Colonic mucosa (tissue), 4 donors: Measurements from ENCODE around the gene WIPF2. TPM values are rescaled to one million over a fixed set of nuclear protein-coding genes. Genes with fewer than 3 reads are reported as not detected.
"Not testable (repeated sequence)": the region's sequence is repeated elsewhere in the genome, so short reads cannot be mapped to it uniquely, and the experiment has no call there.

Experiments used
- DNase-seq: peaks from one replicate; pipeline ENCODE4 v3.0.0-alpha.2; 2020
- H3K27ac ChIP-seq: fragments of 200-600 bp; one replicate; pipeline ENCODE4 v1.8.0; 2021
- H3K27me3 ChIP-seq: fragments of 200-600 bp; one replicate; pipeline ENCODE4 v1.8.0; 2021
- H3K36me3 ChIP-seq: fragments of 200-600 bp; one replicate; pipeline ENCODE4 v1.8.0; 2021
- H3K4me1 ChIP-seq: fragments of 200-600 bp; one replicate; pipeline ENCODE4 v1.8.0; 2021; ENCODE audit warnings: mild to moderate bottlenecking
- H3K4me3 ChIP-seq: fragments of 200-600 bp; one replicate; pipeline ENCODE4 v1.8.0; 2021
- H3K9ac ChIP-seq, 2 donors: one replicate each; pipeline ENCODE4 v1.7.0; 2013; ENCODE audit warnings: control low read depth in 2 of 2, low read depth in 2 of 2, low read length in 2 of 2
- H3K9me3 ChIP-seq: fragments of 200-600 bp; one replicate; pipeline ENCODE4 v1.8.0; 2021
- CTCF ChIP-seq: fragments of 200-600 bp; IDR thresholded peaks from one replicate; pipeline ENCODE4 v1.8.0; 2022; ENCODE audit warnings: antibody characterized with exemption, mild to moderate bottlenecking
- intact Hi-C: fragments of 100-400 bp; cut with DNase I; formaldehyde crosslinking; loops from one replicate; pipeline ENCODE4 v1.14.1; 2022
- total RNA-seq, 2 donors: library from RNA; stranded (reverse); fragmentation: NEBNext Ultra II Directional in 1 of 2; extraction: Animal tissue kit (Norgen Biotek cat#: 25700) in 1 of 2; gene quantifications; one replicate each; pipeline ENCODE4 v1.2.1, GENCODE V29; 2021
- donor health status: healthy.
- donor health status: DM: no; HTN: no; CAD: no.
- donor health status: DM: no; HTN: no; CAD: no.

Gene WIPF2
- total RNA-seq, 2 donors from 2014 or later, result 34.5 to 42.0 TPM

GRCh38 chr17:40194821-40195220 lies 24.3 kb upstream of the WIPF2 start:
- no peaks in the 10 kb centered on the region for H3K36me3 ChIP-seq
- no peak overlapping the region for H3K4me3 ChIP-seq
- H3K4me1 ChIP-seq, result no peaks in the 10 kb centered on the region
- DNase-seq, result no peak
- H3K9ac ChIP-seq, result no peak overlapping the region
- intact Hi-C loops, result no loop called here
- no peak overlapping the region for H3K27ac ChIP-seq
- H3K27me3 ChIP-seq, result no peaks in the 10 kb centered on the region
- H3K9me3 ChIP-seq, result no peaks in the 10 kb centered on the region
- no peak for TF ChIP-seq CTCF

- no peaks in the 10 kb centered on the region for H3K36me3 ChIP-seq
- H3K9me3 ChIP-seq, result no peaks in the 10 kb centered on the region
- no peak overlapping the region for H3K9ac ChIP-seq
- no peaks in the 10 kb centered on the region for H3K4me1 ChIP-seq
- TF ChIP-seq CTCF, result no peak
- H3K4me3 ChIP-seq, result no peak overlapping the region
- DNase-seq, result no peak
- intact Hi-C loops, result no loop called here
- H3K27ac ChIP-seq, result no peak overlapping the region
- no peaks in the 10 kb centered on the region for H3K27me3 ChIP-seq
Observed at GRCh38 chr17:40197550-40197949, 21.6 kb upstream of the WIPF2 start.

GRCh38 chr17:40197965-40198456 lies 21.1 kb upstream of the WIPF2 start:
- H3K9ac ChIP-seq, H3K36me3 ChIP-seq, H3K9me3 ChIP-seq, H3K4me1 ChIP-seq, H3K27me3 ChIP-seq, H3K27ac ChIP-seq, intact Hi-C loops, H3K4me3 ChIP-seq, DNase-seq: not testable (repeated sequence)

- TF ChIP-seq CTCF, result no peak
- Histone ChIP-seq H3K4me1 (no peaks in the 10 kb centered on the region), H3K4me3 (no peak overlapping the region), H3K9ac (no peak overlapping the region), H3K36me3 (no peaks in the 10 kb centered on the region), H3K27ac (no peak overlapping the region), H3K27me3 (no peaks in the 10 kb centered on the region), H3K9me3 (no peaks in the 10 kb centered on the region)
- intact Hi-C loops, result no loop called here
- DNase-seq, result no peak
Observed at GRCh38 chr17:40198576-40198975, 20.5 kb upstream of the WIPF2 start.

- no peak for TF ChIP-seq CTCF
- H3K4me3 ChIP-seq, result no peak overlapping the region
- no peak for DNase-seq
- peak overlapping the region in 1 of 2 donors; percentile 21 for H3K9ac ChIP-seq
- no peaks in the 10 kb centered on the region for H3K27me3 ChIP-seq
- no peaks in the 10 kb centered on the region for H3K36me3 ChIP-seq
- H3K4me1 ChIP-seq, result no peaks in the 10 kb centered on the region
- no peaks in the 10 kb centered on the region for H3K9me3 ChIP-seq
- no peak overlapping the region for H3K27ac ChIP-seq
- intact Hi-C loops, result loop anchor here (2.0 kb wide), 1 partner anchor 88 kb away; no protein-coding TSS in a partner anchor
Observed at GRCh38 chr17:40203131-40203530, 16.0 kb upstream of the WIPF2 start.

GRCh38 chr17:40206193-40206592 lies 12.9 kb upstream of the WIPF2 start:
- H3K27ac ChIP-seq, DNase-seq, H3K9me3 ChIP-seq, H3K27me3 ChIP-seq, intact Hi-C loops, H3K9ac ChIP-seq, H3K4me3 ChIP-seq, H3K36me3 ChIP-seq, H3K4me1 ChIP-seq: not testable (repeated sequence)
